H1 (cell line): ENCODE results near the gene C2orf76. TPM values are rescaled to one million over a fixed set of nuclear protein-coding genes. Genes with fewer than 3 reads are reported as not detected.

Experiments
- CTCF ChIA-PET: fragments of 300-600 bp; sonication (Branson Sonifier 250); formaldehyde crosslinking; loops from one replicate; lab custom pipeline; 2021; ENCODE audit not compliant: partially characterized antibody; lab: Charles Lee
- POLR2A ChIA-PET: fragments of 300-600 bp; sonication (Branson Sonifier 250); formaldehyde crosslinking; loops from one replicate; lab custom pipeline; 2021; ENCODE audit warnings: inconsistent platforms; ENCODE audit not compliant: partially characterized antibody; lab: Charles Lee
- DNase-seq, 2 experiments: peaks; one replicate each; pipeline versions ENCODE4 v3.0.0 to v3.0.0-alpha.2; 2010 to 2022; ENCODE audit warnings: low spot score in 2 of 2, low read depth in 1 of 2, mixed read lengths in 1 of 2
- FAIRE-seq: peaks from 2 replicates; lab custom pipeline; 2011; peaks lifted over from hg19 to GRCh38; lab: Jason Lieb, UNC
- H2AFZ ChIP-seq: 2 replicates; pipeline ENCODE4 v1.8.1; 2012; ENCODE audit warnings: low read length, inconsistent platforms
- H2AK5ac ChIP-seq: 2 replicates; pipeline ENCODE4 v1.6.1; 2013; ENCODE audit warnings: low read depth, low read length
- H2BK120ac ChIP-seq: replicated peaks from 2 replicates; pipeline ENCODE3; 2013; ENCODE audit warnings: low read depth, low read length, inconsistent platforms
- H2BK12ac ChIP-seq: 2 replicates; pipeline ENCODE4 v1.6.1; 2013; ENCODE audit warnings: low read depth, low read length
- H2BK15ac ChIP-seq: 2 replicates; pipeline ENCODE4 v1.6.1; 2013; ENCODE audit warnings: low read length
- H2BK20ac ChIP-seq: 2 replicates; pipeline ENCODE4 v1.6.1; 2013; ENCODE audit warnings: low read length
- H2BK5ac ChIP-seq: 2 replicates; pipeline ENCODE4 v1.6.1; 2013; ENCODE audit warnings: low read depth, low read length
- H3K14ac ChIP-seq: 2 replicates; pipeline ENCODE4 v1.6.1; 2013; ENCODE audit warnings: inconsistent platforms; ENCODE audit not compliant: insufficient read length
- H3K18ac ChIP-seq: 2 replicates; pipeline ENCODE4 v1.6.1; 2013; ENCODE audit warnings: low read length; ENCODE audit errors: extremely low read depth
- H3K23ac ChIP-seq: 2 replicates; pipeline ENCODE4 v1.6.1; 2013; ENCODE audit warnings: inconsistent platforms; ENCODE audit not compliant: insufficient read length
- H3K23me2 ChIP-seq: 2 replicates; pipeline ENCODE4 v1.6.1; 2013; ENCODE audit warnings: low read depth, low read length
- H3K27ac ChIP-seq: 2 replicates; pipeline ENCODE4 v1.6.1; 2011; ENCODE audit warnings: low read depth, low read length, inconsistent platforms
- H3K27me3 ChIP-seq, 4 experiments: replicated peaks in 1 of 4; 1 replicate in 1 of 4; 2 replicates in 3 of 4; pipeline versions ENCODE4 v1.6.1 to v1.8.1; 2011 to 2013; ENCODE audit warnings: low read length in 3 of 4, mild to moderate bottlenecking in 3 of 4, inconsistent platforms in 2 of 4, mixed read lengths in 2 of 4, moderate library complexity in 1 of 4; ENCODE audit not compliant: control insufficient read depth in 3 of 4, insufficient read depth in 3 of 4; ENCODE audit errors: extremely low read depth in 1 of 4
- H3K36me3 ChIP-seq, 4 experiments: 2 replicates each; pipeline versions ENCODE4 v1.6.1 to v1.8.1; 2011 to 2013; ENCODE audit warnings: mild to moderate bottlenecking in 4 of 4, low read length in 3 of 4, moderate library complexity in 2 of 4, control low read depth in 1 of 4, inconsistent platforms in 1 of 4; ENCODE audit not compliant: insufficient read depth in 4 of 4, control insufficient read depth in 2 of 4
- H3K4ac ChIP-seq: replicated peaks from 2 replicates; pipeline ENCODE3; 2013; ENCODE audit warnings: low read length, low read depth, mixed read lengths, inconsistent platforms; ENCODE audit not compliant: insufficient read length
- H3K4me1 ChIP-seq, 4 experiments: replicated peaks in 1 of 4; 1 replicate in 1 of 4; 2 replicates in 3 of 4; pipeline versions ENCODE4 v1.6.1 to v1.8.1; 2011 to 2013; ENCODE audit warnings: low read length in 3 of 4, inconsistent platforms in 2 of 4, mixed read lengths in 1 of 4; ENCODE audit not compliant: insufficient read depth in 4 of 4, control insufficient read depth in 3 of 4
- H3K4me2 ChIP-seq, 2 experiments: 2 replicates each; pipeline versions ENCODE4 v1.6.1 to v1.8.1; 2011 to 2013; ENCODE audit warnings: low read depth in 2 of 2, low read length in 2 of 2, control low read depth in 1 of 2, inconsistent platforms in 1 of 2, mild to moderate bottlenecking in 1 of 2; ENCODE audit not compliant: insufficient read depth in 1 of 2
- H3K4me3 ChIP-seq, 4 experiments: fragments of 200-600, 300-600 bp in 1 of 4; sonication (generic), shearing (Covaris generic), sonication (Bioruptor Twin) in 1 of 4; 2 replicates each; pipeline versions ENCODE4 v1.5.1 to v1.8.1; 2011 to 2016; ENCODE audit warnings: low read length in 4 of 4, low read depth in 3 of 4, control low read depth in 2 of 4, inconsistent platforms in 2 of 4, mild to moderate bottlenecking in 2 of 4, mixed read lengths in 1 of 4, moderate library complexity in 1 of 4; ENCODE audit not compliant: insufficient read depth in 2 of 4; ENCODE audit errors: extremely low read depth in 1 of 4
- H3K56ac ChIP-seq: replicated peaks from 2 replicates; pipeline ENCODE3; 2013; ENCODE audit warnings: low read depth, mild to moderate bottlenecking, mixed read lengths, low read length, inconsistent platforms; ENCODE audit not compliant: insufficient read length
- H3K79me1 ChIP-seq: 2 replicates; pipeline ENCODE4 v1.6.1; 2013; ENCODE audit warnings: low read depth, low read length, control low read depth
- H3K79me2 ChIP-seq, 2 experiments: 2 replicates each; pipeline versions ENCODE4 v1.6.1 to v1.8.1; 2012 to 2013; ENCODE audit warnings: low read length in 2 of 2, mild to moderate bottlenecking in 2 of 2, inconsistent platforms in 1 of 2; ENCODE audit not compliant: insufficient read depth in 2 of 2, control insufficient read depth in 1 of 2
- H3K9ac ChIP-seq, 4 experiments: replicated peaks in 1 of 4; 1 replicate in 1 of 4; 2 replicates in 3 of 4; pipeline versions ENCODE4 v1.6.1 to v1.8.1; 2011 to 2013; ENCODE audit warnings: low read depth in 3 of 4, low read length in 3 of 4, control low read depth in 2 of 4, mild to moderate bottlenecking in 2 of 4, moderate library complexity in 2 of 4, inconsistent platforms in 1 of 4; ENCODE audit errors: extremely low read depth in 1 of 4
- H3K9me3 ChIP-seq, 2 experiments: 2 replicates each; pipeline versions ENCODE4 v1.6.1 to v1.8.1; 2012 to 2013; ENCODE audit warnings: mild to moderate bottlenecking in 2 of 2, moderate library complexity in 2 of 2, control low read depth in 1 of 2, inconsistent platforms in 1 of 2, low read depth in 1 of 2, low read length in 1 of 2, mixed read lengths in 1 of 2; ENCODE audit not compliant: insufficient read depth in 2 of 2
- H4K20me1 ChIP-seq, 2 experiments: replicated peaks in 1 of 2; 2 replicates each; pipeline versions ENCODE3 to v1.8.1; 2011 to 2013; ENCODE audit warnings: inconsistent platforms in 2 of 2, low read length in 2 of 2, mild to moderate bottlenecking in 1 of 2; ENCODE audit not compliant: insufficient read depth in 2 of 2, control insufficient read depth in 1 of 2
- H4K5ac ChIP-seq: 2 replicates; pipeline ENCODE4 v1.6.1; 2013; ENCODE audit warnings: low read length, low read depth, mixed read lengths, inconsistent platforms; ENCODE audit not compliant: insufficient read length
- H4K8ac ChIP-seq: 2 replicates; pipeline ENCODE4 v1.8.0; 2013; ENCODE audit warnings: mild to moderate bottlenecking, moderate library complexity, low read length, inconsistent platforms; ENCODE audit not compliant: insufficient read depth; ENCODE audit errors: extremely low read depth
- H4K91ac ChIP-seq: replicated peaks from 2 replicates; pipeline ENCODE3; 2013; ENCODE audit warnings: low read length, mixed read lengths, inconsistent platforms; ENCODE audit not compliant: insufficient read length
- RFX5 ChIP-seq: IDR thresholded peaks from 2 replicates; pipeline ENCODE4 v1.6.1; 2011; ENCODE audit warnings: low read depth, low read length, improper control_type of control experiment, borderline replicate concordance
- SAP30 ChIP-seq: fragments of 300-600 bp; sonication (generic); IDR thresholded peaks from 2 replicates; pipeline ENCODE4 v1.7.1; 2012; ENCODE audit warnings: low read length, moderate library complexity, mild to moderate bottlenecking, inconsistent platforms; ENCODE audit not compliant: insufficient read depth, insufficient replicate concordance
- TBP ChIP-seq: IDR thresholded peaks from 2 replicates; pipeline ENCODE4 v1.6.1; 2011; ENCODE audit warnings: low read depth, low read length, improper control_type of control experiment
- WGBS, 2 experiments: shearing (Covaris generic) in 1 of 2; methylation state at CpG; one replicate each; pipeline versions ENCODE4 v1.1.6 to v1.1.7; 2013 to 2015; ENCODE audit warnings: low lambda C conversion rate in 2 of 2, mixed read lengths in 2 of 2, inconsistent platforms in 1 of 2, low coverage in 1 of 2, missing lambda C conversion rate in 1 of 2; ENCODE audit not compliant: insufficient replicate concordance in 2 of 2, insufficient coverage in 1 of 2, insufficient read length in 1 of 2; ENCODE audit errors: extremely low coverage in 1 of 2, missing lambda C conversion rate in 1 of 2; 5-methylcytosine and 5-hydroxymethylcytosine counted together
- polyA plus RNA-seq, 7 experiments: library from polyadenylated mRNA; depleted of rRNA in 3 of 7; stranded (reverse) in 5 of 7; unstranded in 2 of 7; fragments of >200 nt in 5 of 7; fragments of 200-250 nt in 2 of 7; gene quantifications; 1 replicate in 5 of 7; 2 replicates in 1 of 7; 4 replicates in 1 of 7; pipeline versions ENCODE4 v1.2.1 to v1.2.3, GENCODE V29; 2011 to 2013; ENCODE audit warnings: missing spikeins in 2 of 7, mixed read lengths in 2 of 7
- total RNA-seq: library from RNA; stranded (reverse); fragmentation: NEBNext Ultra II Directional; extraction: Animal tissue kit (Norgen Biotek cat#: 25700); gene quantifications from 2 replicates; pipeline ENCODE4 v1.2.1, GENCODE V29; 2021
- TF ChIP-seq, protein P1 (sequence below): IDR thresholded peaks from 2 replicates; pipeline ENCODE4 v1.6.1; 2012; ENCODE audit warnings: inconsistent platforms

The C2orf76 gene
- total and polyA plus RNA-seq, 2 of the 8 experiments (the other 6 are each of a cell fraction or from before 2014, with no cell fraction given): 4.4 to 5.0 TPM

DNA sequence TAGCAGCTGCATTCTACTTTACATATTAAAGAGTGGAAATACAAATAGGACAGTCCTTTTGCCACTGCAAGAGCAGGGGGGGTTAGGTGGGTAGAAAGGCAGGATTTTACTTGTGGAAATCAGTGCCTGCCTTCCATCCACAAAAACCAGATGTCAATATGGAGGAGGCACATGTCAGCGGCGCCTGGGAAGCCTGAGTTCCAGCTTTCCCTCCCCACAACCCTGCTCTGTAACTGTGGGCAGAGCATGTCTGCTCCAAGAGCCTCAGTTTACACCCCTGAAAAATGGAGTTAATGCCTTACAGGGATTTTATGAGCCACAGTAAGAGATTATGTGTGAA, 110.1 kb downstream of the C2orf76 start:
- CTCF ChIA-PET: interaction anchor here (3.3 kb wide), 1 partner anchor 23 kb away, joined by 20 read pairs; no protein-coding TSS in a partner anchor
- TF ChIP-seq SAP30 (no peak), TBP (no peak), RFX5 (no peak)
- TF ChIP-seq, protein P1, sequence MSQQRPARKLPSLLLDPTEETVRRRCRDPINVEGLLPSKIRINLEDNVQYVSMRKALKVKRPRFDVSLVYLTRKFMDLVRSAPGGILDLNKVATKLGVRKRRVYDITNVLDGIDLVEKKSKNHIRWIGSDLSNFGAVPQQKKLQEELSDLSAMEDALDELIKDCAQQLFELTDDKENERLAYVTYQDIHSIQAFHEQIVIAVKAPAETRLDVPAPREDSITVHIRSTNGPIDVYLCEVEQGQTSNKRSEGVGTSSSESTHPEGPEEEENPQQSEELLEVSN: peak; percentile 31; the same call in 1 of the 2 replicates
- H4K8ac ChIP-seq: no peak overlapping the region
- H3K9ac ChIP-seq: peak overlapping the region in 2 of 4 experiments; percentile 20 to 25; a peak in 1 of 7 replicates
- H2BK5ac ChIP-seq: peak overlapping the region; percentile 55
- FAIRE-seq (no peak), DNase-seq (no peak)
- no peak overlapping the region for H3K23ac ChIP-seq
- H3K27ac ChIP-seq: peak overlapping the region; percentile 46
- peak overlapping the region; percentile 58 for H3K4ac ChIP-seq
- H3K27me3 ChIP-seq: no peaks in the 10 kb centered on the region
- peaks cover 0 to 5% (median 2%) of the 10 kb centered on the region in 4 experiments; a peak in 1 of 8 replicates for H3K36me3 ChIP-seq
- no peak overlapping the region for H2BK15ac ChIP-seq
- H3K9me3 ChIP-seq: no peaks in the 10 kb centered on the region
- peaks cover 17 to 35% (median 26%) of the 10 kb centered on the region in 4 experiments for H3K4me1 ChIP-seq
- H2BK20ac ChIP-seq: no peak overlapping the region
- no peak overlapping the region for H3K14ac ChIP-seq
- peaks cover 0 to 3% of the 10 kb centered on the region in 2 experiments for H4K20me1 ChIP-seq
- peak overlapping the region; percentile 79; the same call in 1 of the 2 replicates for H3K18ac ChIP-seq
- H3K79me2 ChIP-seq: no peaks in the 10 kb centered on the region
- H2AK5ac ChIP-seq: 0 out of 2 replicates have a peak overlapping the region, but pooled peaks have one; percentile 34
- peak overlapping the region; percentile 26 to 81; a peak in 3 of 4 replicates for H3K4me2 ChIP-seq
- H2AFZ ChIP-seq: no peak overlapping the region
- 52% methylated on average over 2 of the region's 2 CpGs; no CpG with 5 or more reads in 1 of the 2 experiments for WGBS, 2 experiments
- POLR2A ChIA-PET: interaction anchor here (0.8 to 2.2 kb wide), 2 partner anchors 10 to 15 kb away, joined by 3 to 8 read pairs; no protein-coding TSS in a partner anchor
- H3K79me1 ChIP-seq: no peaks in the 10 kb centered on the region
- H2BK120ac ChIP-seq: peak overlapping the region; percentile 82
- H3K4me3 ChIP-seq: 0 out of 8 replicates have a peak overlapping the region, but pooled peaks of 1 of the 4 experiments have one; percentile 29
- H4K5ac ChIP-seq: peak overlapping the region; percentile 69
- peak overlapping the region; percentile 47 for H4K91ac ChIP-seq
- no peak overlapping the region for H3K56ac ChIP-seq
- H2BK12ac ChIP-seq: peak overlapping the region; percentile 55
- H3K23me2 ChIP-seq: no peaks in the 10 kb centered on the region
